GM21723 (cell line): ENCODE data around the gene HNRNPUL2.

Source experiments
- ATAC-seq: cut with Tn5 transposase; IDR thresholded peaks from one replicate; pipeline ENCODE4 v1.9.1; 2021; ENCODE audit warnings: mild to moderate bottlenecking, moderate library complexity; ENCODE audit not compliant: unreplicated experiment

The HNRNPUL2 gene

DNA sequence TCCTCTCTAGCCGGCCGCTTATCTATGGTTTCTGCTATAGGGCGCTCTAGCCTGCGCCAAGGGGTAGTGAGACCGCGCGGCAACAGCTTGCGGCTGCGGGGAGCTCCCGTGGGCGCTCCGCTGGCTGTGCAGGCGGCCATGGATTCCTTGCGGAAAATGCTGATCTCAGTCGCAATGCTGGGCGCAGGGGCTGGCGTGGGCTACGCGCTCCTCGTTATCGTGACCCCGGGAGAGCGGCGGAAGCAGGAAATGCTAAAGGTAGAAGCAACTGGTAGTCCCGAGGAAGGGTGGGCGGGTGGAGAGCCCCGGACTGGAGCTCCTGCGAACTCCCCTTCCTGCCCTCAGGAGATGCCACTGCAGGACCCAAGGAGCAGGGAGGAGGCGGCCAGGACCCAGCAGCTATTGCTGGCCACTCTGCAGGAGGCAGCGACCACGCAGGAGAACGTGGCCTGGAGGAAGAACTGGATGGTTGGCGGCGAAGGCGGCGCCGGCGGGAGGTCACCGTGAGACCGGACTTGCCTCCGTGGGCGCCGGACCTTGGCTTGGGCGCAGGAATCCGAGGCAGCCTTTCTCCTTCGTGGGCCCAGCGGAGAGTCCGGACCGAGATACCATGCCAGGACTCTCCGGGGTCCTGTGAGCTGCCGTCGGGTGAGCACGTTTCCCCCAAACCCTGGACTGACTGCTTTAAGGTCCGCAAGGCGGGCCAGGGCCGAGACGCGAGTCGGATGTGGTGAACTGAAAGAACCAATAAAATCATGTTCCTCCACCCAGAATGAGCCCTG lies 55.5 kb downstream of the HNRNPUL2 start, which contains the start of the genes LBHD1 and UQCC3:
Gene LBHD1, minus strand, starts transcription at position 660 of the 782 bp plus-strand sequence. CDS start 2,236 bp downstream, outside the sequence.
Gene UQCC3, plus strand, starts transcription at position 66 of the 782 bp plus-strand sequence. Its CDS starts 73 bp downstream, at position 139.
- peak; percentile 62 for ATAC-seq

DNA sequence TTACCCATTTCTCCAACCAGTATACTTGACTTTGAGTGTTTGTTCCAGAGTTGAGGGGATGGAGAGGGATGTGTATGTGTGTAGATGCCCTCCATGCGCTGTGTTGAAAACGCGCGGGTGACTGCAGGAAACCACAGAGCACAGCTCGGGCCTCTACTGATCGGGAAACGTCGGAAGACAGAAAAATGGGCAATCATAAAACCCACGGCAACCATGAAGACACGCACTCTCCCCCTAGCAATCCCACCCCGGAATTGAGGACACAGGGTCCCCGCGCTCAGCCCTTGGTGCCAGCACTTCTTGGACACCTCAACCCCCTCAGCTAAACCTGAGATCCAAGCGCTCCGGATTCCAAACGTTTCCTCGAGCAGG lies 56.0 kb downstream of the HNRNPUL2 start:
- ATAC-seq, result peak; percentile 16

GRCh38 chr11:62669420-62670161 lies 57.7 kb downstream of the HNRNPUL2 start:
- no peak for ATAC-seq

DNA sequence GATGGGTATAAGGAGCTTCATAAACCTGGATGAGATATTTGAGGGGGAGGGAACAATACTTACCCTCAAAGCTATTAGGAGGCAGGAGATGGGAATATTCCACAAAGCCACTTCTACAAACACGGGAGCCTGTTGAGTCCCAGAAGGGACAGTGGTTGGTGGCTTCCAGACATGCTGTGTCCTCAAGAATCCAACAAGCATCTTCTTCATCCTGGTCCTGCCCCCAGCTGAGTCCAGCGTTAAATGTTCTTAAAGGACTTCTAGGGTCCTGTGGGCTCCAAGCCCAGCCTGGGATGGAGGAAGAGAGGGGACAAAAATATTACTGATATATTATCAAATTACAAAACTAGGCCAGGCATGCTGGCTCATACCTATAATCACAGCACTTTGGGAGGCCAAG lies 59.8 kb downstream of the HNRNPUL2 start:
- ATAC-seq, result no peak

- no peak for ATAC-seq
Observed at GRCh38 chr11:62666259-62666926, 60.9 kb downstream of the HNRNPUL2 start.

- peak; percentile 20 for ATAC-seq
Observed at GRCh38 chr11:62665599-62666258, 61.5 kb downstream of the HNRNPUL2 start.

DNA sequence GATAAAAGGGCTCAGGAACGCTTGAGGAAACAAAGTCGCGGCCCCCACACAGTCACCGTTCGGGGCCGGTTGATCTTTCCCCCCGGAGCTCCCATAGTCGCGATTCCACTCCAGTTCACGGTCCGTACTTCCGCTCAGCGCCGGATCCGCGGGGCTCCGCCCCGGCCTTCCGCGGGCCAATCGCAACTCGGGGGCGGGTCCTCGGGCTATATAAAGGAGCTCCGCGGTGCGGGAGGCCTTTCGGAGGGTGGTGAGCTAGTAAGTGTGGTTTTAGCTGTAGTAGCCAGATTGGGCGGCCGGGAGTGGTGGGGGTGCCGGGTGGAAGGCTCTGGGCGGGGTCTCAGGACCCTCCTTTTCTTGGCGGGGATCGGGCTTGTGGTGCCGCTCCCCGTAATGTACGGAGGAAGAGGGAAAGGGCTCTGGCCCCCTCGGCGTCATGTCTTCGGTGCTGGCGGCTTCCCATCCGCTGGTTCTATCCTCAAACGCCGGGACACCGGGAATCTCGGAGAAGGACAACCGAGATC lies 62.1 kb downstream of the HNRNPUL2 start, which contains the start of the genes C11orf98 and CSKMT:
Gene C11orf98, minus strand, starts transcription at position 136 of the 524 bp plus-strand sequence. Its CDS starts 41 bp downstream, at position 95.
Gene CSKMT, plus strand, starts transcription at position 238 of the 524 bp plus-strand sequence. CDS start 568 bp downstream, outside the sequence.
- peak; percentile 80 for ATAC-seq

GRCh38 chr11:62664405-62665074 lies 62.7 kb downstream of the HNRNPUL2 start:
- ATAC-seq, result peak; percentile 30
